NCI-H2196 treated with DMSO at 0.1 percent for 48 hours (cell line): ENCODE measurements around the gene HPCAL1.
A peak's percentile ranks its signal among the peaks of the same experiment; 100 is the strongest.
"Not testable (repeated sequence)": the region's sequence is repeated elsewhere in the genome, so short reads cannot be mapped to it uniquely, and the experiment has no call there.

ENCODE experiments used
- DNase-seq: peaks from one replicate; lab custom pipeline; 2025; ENCODE audit not compliant: unreplicated experiment; lab: John Stamatoyannopoulos, UW

Gene HPCAL1

GRCh38 chr2:10283106-10284062 is 19.3 kb upstream of the HPCAL1 start:
- DNase-seq = no peak

- DNase-seq = no peak
Measured at GRCh38 chr2:10284108-10284870, 18.4 kb upstream of the HPCAL1 start.

GRCh38 chr2:10285191-10285555 is 17.5 kb upstream of the HPCAL1 start:
- DNase-seq = no peak

- peak; percentile 86 for DNase-seq
Measured at GRCh38 chr2:10285556-10286198, 17.0 kb upstream of the HPCAL1 start.

- peak; percentile 60 for DNase-seq
Measured at GRCh38 chr2:10286216-10287037, 16.3 kb upstream of the HPCAL1 start.

GRCh38 chr2:10287761-10288160 is 14.9 kb upstream of the HPCAL1 start:
- DNase-seq = no peak

GRCh38 chr2:10288606-10289005 is 14.1 kb upstream of the HPCAL1 start:
- no peak for DNase-seq

- no peak for DNase-seq
Measured at GRCh38 chr2:10289352-10289751, 13.4 kb upstream of the HPCAL1 start.

GRCh38 chr2:10289891-10290290 is 12.8 kb upstream of the HPCAL1 start:
- DNase-seq = no peak

GRCh38 chr2:10291376-10291775 is 11.3 kb upstream of the HPCAL1 start:
- not testable (repeated sequence) for DNase-seq

GRCh38 chr2:10292033-10292432 is 10.7 kb upstream of the HPCAL1 start:
- no peak for DNase-seq

GRCh38 chr2:10293603-10294002 is 9.1 kb upstream of the HPCAL1 start:
- no peak for DNase-seq

GRCh38 chr2:10294077-10294476 is 8.6 kb upstream of the HPCAL1 start:
- DNase-seq = no peak

GRCh38 chr2:10295649-10296048 is 7.1 kb upstream of the HPCAL1 start:
- not testable (repeated sequence) for DNase-seq

GRCh38 chr2:10296142-10296541 is 6.6 kb upstream of the HPCAL1 start:
- DNase-seq = no peak

- no peak for DNase-seq
Measured at GRCh38 chr2:10297191-10297830, 5.4 kb upstream of the HPCAL1 start.

GRCh38 chr2:10297959-10298531 is 4.7 kb upstream of the HPCAL1 start:
- no peak for DNase-seq

- not testable (repeated sequence) for DNase-seq
Measured at GRCh38 chr2:10298777-10299176, 3.9 kb upstream of the HPCAL1 start.

- no peak for DNase-seq
Measured at GRCh38 chr2:10300328-10300920, 2.3 kb upstream of the HPCAL1 start.
